GM12864 (cell line): ENCODE data around the gene TUBA3C.
"Not testable (repeated sequence)": the region's sequence is repeated elsewhere in the genome, so short reads cannot be mapped to it uniquely, and the experiment has no call there.

Source experiments
- DNase-seq: peaks from one replicate; pipeline ENCODE4 v3.0.0-alpha.2; 2011; ENCODE audit warnings: low read depth
- H3K4me3 ChIP-seq: 2 replicates; pipeline ENCODE4 v1.5.1; 2011; ENCODE audit warnings: mild to moderate bottlenecking, low read depth, low read length, control low read depth
- CTCF ChIP-seq: IDR thresholded peaks from 2 replicates; pipeline ENCODE4 v1.5.1; 2011; ENCODE audit warnings: low read depth, mild to moderate bottlenecking, moderate library complexity, low read length, control low read depth, inconsistent platforms; ENCODE audit errors: missing control alignments

Gene TUBA3C

GRCh38 chr13:19181621-19182485, at the start of gene TUBA3C:
Gene TUBA3C (minus strand): TSS chr13:19181824. CDS start chr13:19181747, 77 bp downstream.
- DNase-seq = no peak
- TF ChIP-seq CTCF = no peak
- H3K4me3 ChIP-seq = no peak within 1 kb of the TSS

GRCh38 chr13:19207413-19207812, 25.8 kb upstream of the TUBA3C start:
- DNase-seq, H3K4me3 ChIP-seq: not testable (repeated sequence)

GRCh38 chr13:19192622-19193021, 11.0 kb upstream of the TUBA3C start:
- not testable (repeated sequence) for H3K4me3 ChIP-seq, DNase-seq

GRCh38 chr13:19189911-19190310, 8.3 kb upstream of the TUBA3C start:
- DNase-seq = not testable (repeated sequence)

GRCh38 chr13:19189368-19189767, 7.7 kb upstream of the TUBA3C start:
- H3K4me3 ChIP-seq, DNase-seq: not testable (repeated sequence)

More at GRCh38 chr13:19189911-19190310, 8.3 kb upstream of the TUBA3C start:
- not testable (repeated sequence) for H3K4me3 ChIP-seq

- TF ChIP-seq CTCF = no peak
- DNase-seq = no peak
- H3K4me3 ChIP-seq = no peak overlapping the region
Measured at GRCh38 chr13:19185865-19186645, 4.4 kb upstream of the TUBA3C start.

GRCh38 chr13:19185086-19185864, 3.7 kb upstream of the TUBA3C start:
- no peak for TF ChIP-seq CTCF
- H3K4me3 ChIP-seq = no peak overlapping the region
- no peak for DNase-seq

GRCh38 chr13:19184176-19184575, 2.6 kb upstream of the TUBA3C start:
- no peak overlapping the region for H3K4me3 ChIP-seq
- TF ChIP-seq CTCF = no peak

More at GRCh38 chr13:19184176-19184575, 2.6 kb upstream of the TUBA3C start:
- DNase-seq = no peak
